Measurements from ENCODE around the gene DCDC2. TPM values are rescaled to one million over a fixed set of nuclear protein-coding genes. Genes with fewer than 3 reads are reported as not detected.

DCDC2 gene
- total and polyA plus RNA-seq, 2 donors (not counting 1 experiment from before 2014, with no cell fraction given), result not detected

DNA sequence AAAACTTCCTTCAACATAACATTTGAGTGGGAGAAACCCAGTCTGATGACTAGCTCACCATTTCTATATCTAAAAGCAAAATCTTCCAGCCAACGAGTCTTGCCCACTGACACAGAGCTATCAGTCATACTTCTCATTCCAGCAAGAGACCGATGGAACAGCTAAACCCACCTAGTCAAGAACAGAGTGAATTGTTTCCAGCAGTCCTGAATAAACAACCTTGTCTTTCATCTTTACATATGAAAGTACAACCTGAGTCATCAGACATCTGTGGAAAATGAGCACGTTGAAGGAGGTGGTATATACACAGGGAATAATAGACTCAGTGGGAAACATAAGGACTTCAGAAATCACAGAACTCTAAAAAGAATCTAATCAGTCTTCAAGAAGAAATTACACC, 208.0 kb downstream of the DCDC2 start:
- Histone ChIP-seq H3K4me1 (ENCODE audit: control insufficient read depth in 2 of 2, insufficient read depth in 2 of 2, low read length in 2 of 2) (no peaks in the 10 kb centered on the region), H2AFZ (ENCODE audit: insufficient read depth, low read depth, low read length, poor library complexity, severe bottlenecking) (no peak overlapping the region), H4K20me1 (ENCODE audit: control insufficient read depth, insufficient read depth, low read length, poor library complexity, severe bottlenecking) (no peaks in the 10 kb centered on the region), H3K4me3 (ENCODE audit: control extremely low read depth in 1 of 5, extremely low read depth in 1 of 5, insufficient read depth in 1 of 5, low read depth in 2 of 5, low read length in 4 of 5) (no peak overlapping the region), H3K9ac (ENCODE audit: low read length) (no peak overlapping the region), H3K9me3 (ENCODE audit: control extremely low read depth in 1 of 3, control insufficient read depth in 2 of 3, insufficient read depth in 1 of 3, low read length in 2 of 3) (peaks cover 0 to 4% (median 0%) of the 10 kb centered on the region in 3 donors), H3K79me2 (ENCODE audit: control insufficient read depth, insufficient read depth, low read length) (no peaks in the 10 kb centered on the region), H3K4me2 (replicated peaks; ENCODE audit: low read depth, low read length, poor library complexity, severe bottlenecking) (no peak overlapping the region), H3K36me3 (replicated peaks in 1 of 2; ENCODE audit: control extremely low read depth in 1 of 2, control insufficient read depth in 1 of 2, extremely low read depth in 1 of 2, insufficient read depth in 2 of 2, low read length in 1 of 2) (no peaks in the 10 kb centered on the region), H3K27me3 (replicated peaks in 1 of 4; ENCODE audit: control extremely low read depth in 1 of 4, control insufficient read depth in 3 of 4, insufficient read depth in 4 of 4, low read length in 3 of 4) (peaks cover 0 to 3% (median 1%) of the 10 kb centered on the region in 4 experiments), H3K27ac (ENCODE audit: low read length in 2 of 2) (no peak overlapping the region)
- H3K4me1 Mint-ChIP-seq, result no peaks in the 10 kb centered on the region
- TF ChIP-seq, protein P1, sequence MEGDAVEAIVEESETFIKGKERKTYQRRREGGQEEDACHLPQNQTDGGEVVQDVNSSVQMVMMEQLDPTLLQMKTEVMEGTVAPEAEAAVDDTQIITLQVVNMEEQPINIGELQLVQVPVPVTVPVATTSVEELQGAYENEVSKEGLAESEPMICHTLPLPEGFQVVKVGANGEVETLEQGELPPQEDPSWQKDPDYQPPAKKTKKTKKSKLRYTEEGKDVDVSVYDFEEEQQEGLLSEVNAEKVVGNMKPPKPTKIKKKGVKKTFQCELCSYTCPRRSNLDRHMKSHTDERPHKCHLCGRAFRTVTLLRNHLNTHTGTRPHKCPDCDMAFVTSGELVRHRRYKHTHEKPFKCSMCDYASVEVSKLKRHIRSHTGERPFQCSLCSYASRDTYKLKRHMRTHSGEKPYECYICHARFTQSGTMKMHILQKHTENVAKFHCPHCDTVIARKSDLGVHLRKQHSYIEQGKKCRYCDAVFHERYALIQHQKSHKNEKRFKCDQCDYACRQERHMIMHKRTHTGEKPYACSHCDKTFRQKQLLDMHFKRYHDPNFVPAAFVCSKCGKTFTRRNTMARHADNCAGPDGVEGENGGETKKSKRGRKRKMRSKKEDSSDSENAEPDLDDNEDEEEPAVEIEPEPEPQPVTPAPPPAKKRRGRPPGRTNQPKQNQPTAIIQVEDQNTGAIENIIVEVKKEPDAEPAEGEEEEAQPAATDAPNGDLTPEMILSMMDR (IDR thresholded peaks at IDR 0.05), result no peak
- TF ChIP-seq EZH2 (IDR thresholded peaks at IDR 0.05; ENCODE audit: borderline replicate concordance, insufficient read depth, low read depth, low read length, poor library complexity, severe bottlenecking), result no peak
- ChIA-PET CTCF (no interaction called here), POLR2A (no interaction called here)
- no peak for DNase-seq
- no peak overlapping the region for H3K4me3 Mint-ChIP-seq
- peaks cover 9% of the 10 kb centered on the region for H3K27me3 Mint-ChIP-seq
- intact Hi-C loops (cut with micrococcal nuclease), result no loop called here
- 94% methylated on average over 2 of the region's 3 CpGs for WGBS (ENCODE audit: insufficient coverage)
- ATAC-seq (ENCODE audit: low read depth), result no peak
- no peak overlapping the region for H3K27ac Mint-ChIP-seq
- peaks cover 2% of the 10 kb centered on the region for H3K9me3 Mint-ChIP-seq (ENCODE audit: insufficient read depth)

DNA sequence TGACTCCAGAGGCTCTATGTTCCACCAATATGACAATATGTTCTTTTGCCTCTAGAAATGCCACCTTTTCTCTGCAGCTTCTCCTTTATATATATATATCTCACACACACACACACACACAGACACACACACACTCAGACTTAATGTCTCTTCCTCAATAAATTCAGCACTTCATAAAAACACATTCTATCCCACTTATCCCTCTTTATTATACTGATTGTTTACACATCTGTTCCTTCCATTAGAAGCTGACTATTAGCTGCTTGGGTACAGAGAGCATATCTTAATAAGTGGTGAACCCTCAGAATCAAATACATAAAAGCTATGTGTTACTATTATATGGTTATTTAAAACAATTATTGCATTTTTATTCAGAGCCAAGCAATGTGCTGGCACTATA, 208.6 kb downstream of the DCDC2 start:
- H3K27me3 Mint-ChIP-seq, result peaks cover 9% of the 10 kb centered on the region
- ChIA-PET POLR2A (no interaction called here), CTCF (no interaction called here)
- no peaks in the 10 kb centered on the region for H3K79me2 ChIP-seq (ENCODE audit: control insufficient read depth, insufficient read depth, low read length)
- peaks cover 0 to 4% (median 0%) of the 10 kb centered on the region in 3 donors for H3K9me3 ChIP-seq (ENCODE audit: control extremely low read depth in 1 of 3, control insufficient read depth in 2 of 3, insufficient read depth in 1 of 3, low read length in 2 of 3)
- peaks cover 2% of the 10 kb centered on the region for H3K9me3 Mint-ChIP-seq (ENCODE audit: insufficient read depth)
- no peak for DNase-seq
- no peak for ATAC-seq (ENCODE audit: low read depth)
- H3K4me1 Mint-ChIP-seq, result no peaks in the 10 kb centered on the region
- H3K36me3 ChIP-seq (replicated peaks in 1 of 2; ENCODE audit: control extremely low read depth in 1 of 2, control insufficient read depth in 1 of 2, extremely low read depth in 1 of 2, insufficient read depth in 2 of 2, low read length in 1 of 2), result no peaks in the 10 kb centered on the region
- H3K9ac ChIP-seq (ENCODE audit: low read length), result no peak overlapping the region
- H3K27me3 ChIP-seq (replicated peaks in 1 of 4; ENCODE audit: control extremely low read depth in 1 of 4, control insufficient read depth in 3 of 4, insufficient read depth in 4 of 4, low read length in 3 of 4), result peaks cover 0 to 3% (median 1%) of the 10 kb centered on the region in 4 experiments
- no peak overlapping the region for H3K4me3 Mint-ChIP-seq
- no peaks in the 10 kb centered on the region for H3K4me1 ChIP-seq (ENCODE audit: control insufficient read depth in 2 of 2, insufficient read depth in 2 of 2, low read length in 2 of 2)
- H3K4me2 ChIP-seq (replicated peaks; ENCODE audit: low read depth, low read length, poor library complexity, severe bottlenecking), result no peak overlapping the region
- H3K27ac Mint-ChIP-seq, result no peak overlapping the region
- H3K4me3 ChIP-seq (ENCODE audit: control extremely low read depth in 1 of 5, extremely low read depth in 1 of 5, insufficient read depth in 1 of 5, low read depth in 2 of 5, low read length in 4 of 5), result no peak overlapping the region
- no peaks in the 10 kb centered on the region for H4K20me1 ChIP-seq (ENCODE audit: control insufficient read depth, insufficient read depth, low read length, poor library complexity, severe bottlenecking)
- intact Hi-C loops (cut with micrococcal nuclease), result no loop called here
- H2AFZ ChIP-seq (ENCODE audit: insufficient read depth, low read depth, low read length, poor library complexity, severe bottlenecking), result no peak overlapping the region
- TF ChIP-seq, protein P1 (IDR thresholded peaks at IDR 0.05), result no peak
- no peak for TF ChIP-seq EZH2 (IDR thresholded peaks at IDR 0.05; ENCODE audit: borderline replicate concordance, insufficient read depth, low read depth, low read length, poor library complexity, severe bottlenecking)
- no peak overlapping the region for H3K27ac ChIP-seq (ENCODE audit: low read length in 2 of 2)
